H1 (cell line): ENCODE data around the gene APPL2. TPM values are rescaled to one million over a fixed set of nuclear protein-coding genes. Genes with fewer than 3 reads are reported as not detected.

Experiments used
- CTCF ChIA-PET: fragments of 300-600 bp; sonication (Branson Sonifier 250); formaldehyde crosslinking; loops from one replicate; lab custom pipeline; 2021; ENCODE audit not compliant: partially characterized antibody; lab: Charles Lee
- POLR2A ChIA-PET: fragments of 300-600 bp; sonication (Branson Sonifier 250); formaldehyde crosslinking; loops from one replicate; lab custom pipeline; 2021; ENCODE audit warnings: inconsistent platforms; ENCODE audit not compliant: partially characterized antibody; lab: Charles Lee
- DNase-seq, 2 experiments: peaks; one replicate each; pipeline versions ENCODE4 v3.0.0 to v3.0.0-alpha.2; 2010 to 2022; ENCODE audit warnings: low spot score in 2 of 2, low read depth in 1 of 2, mixed read lengths in 1 of 2
- FAIRE-seq: peaks from 2 replicates; lab custom pipeline; 2011; peaks lifted over from hg19 to GRCh38; lab: Jason Lieb, UNC
- H2AFZ ChIP-seq: 2 replicates; pipeline ENCODE4 v1.8.1; 2012; ENCODE audit warnings: low read length, inconsistent platforms
- H2AK5ac ChIP-seq: 2 replicates; pipeline ENCODE4 v1.6.1; 2013; ENCODE audit warnings: low read depth, low read length
- H2BK120ac ChIP-seq: replicated peaks from 2 replicates; pipeline ENCODE3; 2013; ENCODE audit warnings: low read depth, low read length, inconsistent platforms
- H2BK12ac ChIP-seq: 2 replicates; pipeline ENCODE4 v1.6.1; 2013; ENCODE audit warnings: low read depth, low read length
- H2BK15ac ChIP-seq: 2 replicates; pipeline ENCODE4 v1.6.1; 2013; ENCODE audit warnings: low read length
- H2BK20ac ChIP-seq: 2 replicates; pipeline ENCODE4 v1.6.1; 2013; ENCODE audit warnings: low read length
- H2BK5ac ChIP-seq: 2 replicates; pipeline ENCODE4 v1.6.1; 2013; ENCODE audit warnings: low read depth, low read length
- H3K14ac ChIP-seq: 2 replicates; pipeline ENCODE4 v1.6.1; 2013; ENCODE audit warnings: inconsistent platforms; ENCODE audit not compliant: insufficient read length
- H3K18ac ChIP-seq: 2 replicates; pipeline ENCODE4 v1.6.1; 2013; ENCODE audit warnings: low read length; ENCODE audit errors: extremely low read depth
- H3K23ac ChIP-seq: 2 replicates; pipeline ENCODE4 v1.6.1; 2013; ENCODE audit warnings: inconsistent platforms; ENCODE audit not compliant: insufficient read length
- H3K23me2 ChIP-seq: 2 replicates; pipeline ENCODE4 v1.6.1; 2013; ENCODE audit warnings: low read depth, low read length
- H3K27ac ChIP-seq: 2 replicates; pipeline ENCODE4 v1.6.1; 2011; ENCODE audit warnings: low read depth, low read length, inconsistent platforms
- H3K27me3 ChIP-seq, 4 experiments: replicated peaks in 1 of 4; 1 replicate in 1 of 4; 2 replicates in 3 of 4; pipeline versions ENCODE4 v1.6.1 to v1.8.1; 2011 to 2013; ENCODE audit warnings: low read length in 3 of 4, mild to moderate bottlenecking in 3 of 4, inconsistent platforms in 2 of 4, mixed read lengths in 2 of 4, moderate library complexity in 1 of 4; ENCODE audit not compliant: control insufficient read depth in 3 of 4, insufficient read depth in 3 of 4; ENCODE audit errors: extremely low read depth in 1 of 4
- H3K36me3 ChIP-seq, 4 experiments: 2 replicates each; pipeline versions ENCODE4 v1.6.1 to v1.8.1; 2011 to 2013; ENCODE audit warnings: mild to moderate bottlenecking in 4 of 4, low read length in 3 of 4, moderate library complexity in 2 of 4, control low read depth in 1 of 4, inconsistent platforms in 1 of 4; ENCODE audit not compliant: insufficient read depth in 4 of 4, control insufficient read depth in 2 of 4
- H3K4ac ChIP-seq: replicated peaks from 2 replicates; pipeline ENCODE3; 2013; ENCODE audit warnings: low read length, low read depth, mixed read lengths, inconsistent platforms; ENCODE audit not compliant: insufficient read length
- H3K4me1 ChIP-seq, 4 experiments: replicated peaks in 1 of 4; 1 replicate in 1 of 4; 2 replicates in 3 of 4; pipeline versions ENCODE4 v1.6.1 to v1.8.1; 2011 to 2013; ENCODE audit warnings: low read length in 3 of 4, inconsistent platforms in 2 of 4, mixed read lengths in 1 of 4; ENCODE audit not compliant: insufficient read depth in 4 of 4, control insufficient read depth in 3 of 4
- H3K4me2 ChIP-seq, 2 experiments: 2 replicates each; pipeline versions ENCODE4 v1.6.1 to v1.8.1; 2011 to 2013; ENCODE audit warnings: low read depth in 2 of 2, low read length in 2 of 2, control low read depth in 1 of 2, inconsistent platforms in 1 of 2, mild to moderate bottlenecking in 1 of 2; ENCODE audit not compliant: insufficient read depth in 1 of 2
- H3K4me3 ChIP-seq, 4 experiments: fragments of 200-600, 300-600 bp in 1 of 4; sonication (generic), shearing (Covaris generic), sonication (Bioruptor Twin) in 1 of 4; 2 replicates each; pipeline versions ENCODE4 v1.5.1 to v1.8.1; 2011 to 2016; ENCODE audit warnings: low read length in 4 of 4, low read depth in 3 of 4, control low read depth in 2 of 4, inconsistent platforms in 2 of 4, mild to moderate bottlenecking in 2 of 4, mixed read lengths in 1 of 4, moderate library complexity in 1 of 4; ENCODE audit not compliant: insufficient read depth in 2 of 4; ENCODE audit errors: extremely low read depth in 1 of 4
- H3K56ac ChIP-seq: replicated peaks from 2 replicates; pipeline ENCODE3; 2013; ENCODE audit warnings: low read depth, mild to moderate bottlenecking, mixed read lengths, low read length, inconsistent platforms; ENCODE audit not compliant: insufficient read length
- H3K79me1 ChIP-seq: 2 replicates; pipeline ENCODE4 v1.6.1; 2013; ENCODE audit warnings: low read depth, low read length, control low read depth
- H3K79me2 ChIP-seq, 2 experiments: 2 replicates each; pipeline versions ENCODE4 v1.6.1 to v1.8.1; 2012 to 2013; ENCODE audit warnings: low read length in 2 of 2, mild to moderate bottlenecking in 2 of 2, inconsistent platforms in 1 of 2; ENCODE audit not compliant: insufficient read depth in 2 of 2, control insufficient read depth in 1 of 2
- H3K9ac ChIP-seq, 4 experiments: replicated peaks in 1 of 4; 1 replicate in 1 of 4; 2 replicates in 3 of 4; pipeline versions ENCODE4 v1.6.1 to v1.8.1; 2011 to 2013; ENCODE audit warnings: low read depth in 3 of 4, low read length in 3 of 4, control low read depth in 2 of 4, mild to moderate bottlenecking in 2 of 4, moderate library complexity in 2 of 4, inconsistent platforms in 1 of 4; ENCODE audit errors: extremely low read depth in 1 of 4
- H3K9me3 ChIP-seq, 2 experiments: 2 replicates each; pipeline versions ENCODE4 v1.6.1 to v1.8.1; 2012 to 2013; ENCODE audit warnings: mild to moderate bottlenecking in 2 of 2, moderate library complexity in 2 of 2, control low read depth in 1 of 2, inconsistent platforms in 1 of 2, low read depth in 1 of 2, low read length in 1 of 2, mixed read lengths in 1 of 2; ENCODE audit not compliant: insufficient read depth in 2 of 2
- H4K20me1 ChIP-seq, 2 experiments: replicated peaks in 1 of 2; 2 replicates each; pipeline versions ENCODE3 to v1.8.1; 2011 to 2013; ENCODE audit warnings: inconsistent platforms in 2 of 2, low read length in 2 of 2, mild to moderate bottlenecking in 1 of 2; ENCODE audit not compliant: insufficient read depth in 2 of 2, control insufficient read depth in 1 of 2
- H4K5ac ChIP-seq: 2 replicates; pipeline ENCODE4 v1.6.1; 2013; ENCODE audit warnings: low read length, low read depth, mixed read lengths, inconsistent platforms; ENCODE audit not compliant: insufficient read length
- H4K8ac ChIP-seq: 2 replicates; pipeline ENCODE4 v1.8.0; 2013; ENCODE audit warnings: mild to moderate bottlenecking, moderate library complexity, low read length, inconsistent platforms; ENCODE audit not compliant: insufficient read depth; ENCODE audit errors: extremely low read depth
- H4K91ac ChIP-seq: replicated peaks from 2 replicates; pipeline ENCODE3; 2013; ENCODE audit warnings: low read length, mixed read lengths, inconsistent platforms; ENCODE audit not compliant: insufficient read length
- HDAC2 ChIP-seq, 2 experiments: fragments of 300-600 bp in 1 of 2; sonication (generic) in 1 of 2; IDR thresholded peaks; 2 replicates each; pipeline ENCODE4 v1.6.1; 2011 to 2012; ENCODE audit warnings: low read depth in 2 of 2, low read length in 2 of 2, mild to moderate bottlenecking in 2 of 2, moderate library complexity in 2 of 2, borderline replicate concordance in 1 of 2, inconsistent platforms in 1 of 2
- WGBS, 2 experiments: shearing (Covaris generic) in 1 of 2; methylation state at CpG; one replicate each; pipeline versions ENCODE4 v1.1.6 to v1.1.7; 2013 to 2015; ENCODE audit warnings: low lambda C conversion rate in 2 of 2, mixed read lengths in 2 of 2, inconsistent platforms in 1 of 2, low coverage in 1 of 2, missing lambda C conversion rate in 1 of 2; ENCODE audit not compliant: insufficient replicate concordance in 2 of 2, insufficient coverage in 1 of 2, insufficient read length in 1 of 2; ENCODE audit errors: extremely low coverage in 1 of 2, missing lambda C conversion rate in 1 of 2; 5-methylcytosine and 5-hydroxymethylcytosine counted together
- polyA plus RNA-seq, 7 experiments: library from polyadenylated mRNA; depleted of rRNA in 3 of 7; stranded (reverse) in 5 of 7; unstranded in 2 of 7; fragments of >200 nt in 5 of 7; fragments of 200-250 nt in 2 of 7; gene quantifications; 1 replicate in 5 of 7; 2 replicates in 1 of 7; 4 replicates in 1 of 7; pipeline versions ENCODE4 v1.2.1 to v1.2.3, GENCODE V29; 2011 to 2013; ENCODE audit warnings: missing spikeins in 2 of 7, mixed read lengths in 2 of 7
- total RNA-seq: library from RNA; stranded (reverse); fragmentation: NEBNext Ultra II Directional; extraction: Animal tissue kit (Norgen Biotek cat#: 25700); gene quantifications from 2 replicates; pipeline ENCODE4 v1.2.1, GENCODE V29; 2021

APPL2 gene
- total and polyA plus RNA-seq, 2 of the 8 experiments (the other 6 are each of a cell fraction or from before 2014, with no cell fraction given), result 8.9 to 22.9 TPM

- Histone ChIP-seq H3K18ac (no peak overlapping the region), H3K27me3 (no peaks in the 10 kb centered on the region), H4K5ac (no peak overlapping the region), H3K9ac (no peak overlapping the region), H3K23me2 (no peaks in the 10 kb centered on the region), H2BK15ac (no peak overlapping the region), H4K91ac (no peak overlapping the region), H3K79me2 (no peaks in the 10 kb centered on the region), H2BK120ac (no peak overlapping the region), H3K9me3 (no peaks in the 10 kb centered on the region), H3K4me1 (0 out of 7 replicates have a peak, but pooled peaks cover 0 to 5% (median 0%) of the 10 kb centered on the region in 4 experiments), H3K4ac (no peak overlapping the region), H3K56ac (no peak overlapping the region), H3K14ac (no peak overlapping the region), H2AFZ (no peak overlapping the region), H3K79me1 (no peaks in the 10 kb centered on the region; the same call in 1 of the 2 replicates), H4K8ac (no peak overlapping the region), H2BK5ac (no peak overlapping the region), H2BK12ac (no peak overlapping the region), H2AK5ac (no peak overlapping the region), H3K4me3 (no peak overlapping the region), H2BK20ac (no peak overlapping the region), H3K23ac (no peak overlapping the region), H3K4me2 (no peak overlapping the region), H3K27ac (no peak overlapping the region), H3K36me3 (peaks cover 0 to 10% (median 2%) of the 10 kb centered on the region in 4 experiments; a peak in 5 of 8 replicates), H4K20me1 (no peaks in the 10 kb centered on the region)
- TF ChIP-seq HDAC2 (IDR thresholded peaks at IDR 0.05; ENCODE audit: borderline replicate concordance in 1 of 2, low read depth in 2 of 2, low read length in 2 of 2), result no peak
- 96% methylated on average over 4 of the region's 4 CpGs; no CpG with 5 or more reads in 1 of the 2 experiments for WGBS, 2 experiments
- FAIRE-seq (no peak), DNase-seq (no peak)
- ChIA-PET CTCF (interaction anchor here (1.2 to 1.4 kb wide), 2 partner anchors 8 to 11 kb away, joined by 4 read pairs; no protein-coding TSS in a partner anchor), POLR2A (interaction anchor here (1.1 kb wide), 1 partner anchor 9 kb away, joined by 4 read pairs; no protein-coding TSS in a partner anchor)
These were observed 11.6 kb downstream of the APPL2 start for GRCh38 chr12:105224399-105224798.
